ENCODE measurements around the gene GLI1. TPM values are rescaled to one million over a fixed set of nuclear protein-coding genes. Genes with fewer than 3 reads are reported as not detected.

The GLI1 gene
- total and polyA plus RNA-seq, 2 of the 13 experiments (the other 11 are each of a cell fraction or from before 2014, with no cell fraction given), result 0.09 to 0.20 TPM

DNA sequence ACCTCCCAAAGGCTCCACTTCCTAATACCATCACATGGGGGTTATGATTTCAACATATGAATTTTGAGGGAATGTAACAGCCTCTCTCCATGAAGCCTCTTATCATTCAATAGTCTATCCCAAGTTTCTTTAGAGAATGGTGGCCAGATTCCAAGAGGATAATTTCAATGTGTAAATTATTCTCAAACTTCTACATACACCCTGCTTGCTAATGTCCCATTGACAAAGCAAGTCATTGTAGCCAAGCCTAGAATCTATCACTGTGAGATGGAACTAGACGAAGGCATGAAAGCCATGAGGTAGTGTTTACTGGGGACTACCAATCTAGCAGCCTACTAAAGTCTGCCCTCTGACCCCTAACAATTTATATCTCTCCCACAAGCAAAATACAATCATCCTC is 21.2 kb upstream of the GLI1 start:
- no peak overlapping the region for H3K9ac ChIP-seq (ENCODE audit: insufficient read depth, low read depth, low read length)
- ChIA-PET CTCF (ENCODE audit: low intra/inter-chr PET ratio, low total read pairs) (no interaction called here), POLR2A (no interaction called here)
- H3K36me3 ChIP-seq (replicated peaks in 1 of 2; ENCODE audit: control insufficient read depth in 1 of 2, insufficient read depth in 2 of 2, low read length in 2 of 2), result no peaks in the 10 kb centered on the region
- H3K9me3 ChIP-seq (ENCODE audit: low read length), result no peaks in the 10 kb centered on the region
- intact Hi-C loops (cut with micrococcal nuclease; ENCODE audit: unreplicated experiment) (no loop called here), in situ Hi-C loops (cut with HindIII; ENCODE audit: extremely low pct_ligation_motif_present, low pct_unique_long_range_greater_than_20kb) (no loop called here)
- DNase-seq (ENCODE audit: low spot score), result no peak
- ATAC-seq, result no peak
- peaks cover 27% of the 10 kb centered on the region for H3K4me1 ChIP-seq (ENCODE audit: insufficient read depth, low read length)
- H2AFZ ChIP-seq (ENCODE audit: low read length), result no peak overlapping the region
- no peak overlapping the region for H3K4me3 ChIP-seq (replicated peaks in 1 of 3; ENCODE audit: insufficient read depth in 1 of 3, low read depth in 2 of 3, low read length in 3 of 3)
- no peaks in the 10 kb centered on the region for H3K79me2 ChIP-seq (ENCODE audit: insufficient read depth, low read length)
- H4K20me1 ChIP-seq (ENCODE audit: insufficient read depth, low read length), result no peaks in the 10 kb centered on the region
- no TSS peak for BruUV-seq (replicated peaks)
- H3K4me2 ChIP-seq (ENCODE audit: low read depth, low read length), result no peak overlapping the region
- WGBS (ENCODE audit: low lambda C conversion rate), result 80% methylated on average over 1 of the region's 1 CpG
- no peak for FAIRE-seq
- H3K27me3 ChIP-seq (ENCODE audit: control insufficient read depth in 1 of 2, insufficient read depth in 2 of 2, low read length in 2 of 2), result no peaks in the 10 kb centered on the region
- no peak overlapping the region for H3K27ac ChIP-seq (ENCODE audit: extremely low read length, insufficient read depth, low read length)
- TF ChIP-seq NCOA2 (CRISPR knock-in tag; IDR thresholded peaks at IDR 0.05) (no peak), ZNF224 (CRISPR knock-in tag; IDR thresholded peaks at IDR 0.05) (no peak), HCFC1 (IDR thresholded peaks at IDR 0.05; ENCODE audit: low read depth, low read length) (no peak), ADNP (CRISPR knock-in tag; IDR thresholded peaks at IDR 0.05) (no peak), MIER2 (CRISPR knock-in tag; IDR thresholded peaks at IDR 0.05) (no peak), SOX6 (IDR thresholded peaks at IDR 0.05) (no peak), SOX6 (CRISPR knock-in tag; IDR thresholded peaks at IDR 0.05) (no peak), ZFP36L1 (CRISPR knock-in tag; IDR thresholded peaks at IDR 0.05) (no peak), ZNF337 (CRISPR knock-in tag; IDR thresholded peaks at IDR 0.05; ENCODE audit: borderline replicate concordance, low read depth) (no peak), ZNF501 (CRISPR knock-in tag; IDR thresholded peaks at IDR 0.05) (no peak), ZNF598 (CRISPR knock-in tag; IDR thresholded peaks at IDR 0.05; ENCODE audit: borderline replicate concordance) (no peak), TAF1 (CRISPR knock-in tag; IDR thresholded peaks at IDR 0.05) (no peak)
- TF ChIP-seq, protein P1, sequence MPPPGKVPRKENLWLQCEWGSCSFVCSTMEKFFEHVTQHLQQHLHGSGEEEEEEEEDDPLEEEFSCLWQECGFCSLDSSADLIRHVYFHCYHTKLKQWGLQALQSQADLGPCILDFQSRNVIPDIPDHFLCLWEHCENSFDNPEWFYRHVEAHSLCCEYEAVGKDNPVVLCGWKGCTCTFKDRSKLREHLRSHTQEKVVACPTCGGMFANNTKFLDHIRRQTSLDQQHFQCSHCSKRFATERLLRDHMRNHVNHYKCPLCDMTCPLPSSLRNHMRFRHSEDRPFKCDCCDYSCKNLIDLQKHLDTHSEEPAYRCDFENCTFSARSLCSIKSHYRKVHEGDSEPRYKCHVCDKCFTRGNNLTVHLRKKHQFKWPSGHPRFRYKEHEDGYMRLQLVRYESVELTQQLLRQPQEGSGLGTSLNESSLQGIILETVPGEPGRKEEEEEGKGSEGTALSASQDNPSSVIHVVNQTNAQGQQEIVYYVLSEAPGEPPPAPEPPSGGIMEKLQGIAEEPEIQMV (CRISPR knock-in tag; IDR thresholded peaks at IDR 0.05; ENCODE audit: low read depth), result no peak
- TF ChIP-seq, protein P2, sequence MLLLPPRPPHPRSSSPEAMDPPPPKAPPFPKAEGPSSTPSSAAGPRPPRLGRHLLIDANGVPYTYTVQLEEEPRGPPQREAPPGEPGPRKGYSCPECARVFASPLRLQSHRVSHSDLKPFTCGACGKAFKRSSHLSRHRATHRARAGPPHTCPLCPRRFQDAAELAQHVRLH (CRISPR knock-in tag; IDR thresholded peaks at IDR 0.05; ENCODE audit: borderline replicate concordance, low read depth), result no peak
- TF ChIP-seq, protein P3, sequence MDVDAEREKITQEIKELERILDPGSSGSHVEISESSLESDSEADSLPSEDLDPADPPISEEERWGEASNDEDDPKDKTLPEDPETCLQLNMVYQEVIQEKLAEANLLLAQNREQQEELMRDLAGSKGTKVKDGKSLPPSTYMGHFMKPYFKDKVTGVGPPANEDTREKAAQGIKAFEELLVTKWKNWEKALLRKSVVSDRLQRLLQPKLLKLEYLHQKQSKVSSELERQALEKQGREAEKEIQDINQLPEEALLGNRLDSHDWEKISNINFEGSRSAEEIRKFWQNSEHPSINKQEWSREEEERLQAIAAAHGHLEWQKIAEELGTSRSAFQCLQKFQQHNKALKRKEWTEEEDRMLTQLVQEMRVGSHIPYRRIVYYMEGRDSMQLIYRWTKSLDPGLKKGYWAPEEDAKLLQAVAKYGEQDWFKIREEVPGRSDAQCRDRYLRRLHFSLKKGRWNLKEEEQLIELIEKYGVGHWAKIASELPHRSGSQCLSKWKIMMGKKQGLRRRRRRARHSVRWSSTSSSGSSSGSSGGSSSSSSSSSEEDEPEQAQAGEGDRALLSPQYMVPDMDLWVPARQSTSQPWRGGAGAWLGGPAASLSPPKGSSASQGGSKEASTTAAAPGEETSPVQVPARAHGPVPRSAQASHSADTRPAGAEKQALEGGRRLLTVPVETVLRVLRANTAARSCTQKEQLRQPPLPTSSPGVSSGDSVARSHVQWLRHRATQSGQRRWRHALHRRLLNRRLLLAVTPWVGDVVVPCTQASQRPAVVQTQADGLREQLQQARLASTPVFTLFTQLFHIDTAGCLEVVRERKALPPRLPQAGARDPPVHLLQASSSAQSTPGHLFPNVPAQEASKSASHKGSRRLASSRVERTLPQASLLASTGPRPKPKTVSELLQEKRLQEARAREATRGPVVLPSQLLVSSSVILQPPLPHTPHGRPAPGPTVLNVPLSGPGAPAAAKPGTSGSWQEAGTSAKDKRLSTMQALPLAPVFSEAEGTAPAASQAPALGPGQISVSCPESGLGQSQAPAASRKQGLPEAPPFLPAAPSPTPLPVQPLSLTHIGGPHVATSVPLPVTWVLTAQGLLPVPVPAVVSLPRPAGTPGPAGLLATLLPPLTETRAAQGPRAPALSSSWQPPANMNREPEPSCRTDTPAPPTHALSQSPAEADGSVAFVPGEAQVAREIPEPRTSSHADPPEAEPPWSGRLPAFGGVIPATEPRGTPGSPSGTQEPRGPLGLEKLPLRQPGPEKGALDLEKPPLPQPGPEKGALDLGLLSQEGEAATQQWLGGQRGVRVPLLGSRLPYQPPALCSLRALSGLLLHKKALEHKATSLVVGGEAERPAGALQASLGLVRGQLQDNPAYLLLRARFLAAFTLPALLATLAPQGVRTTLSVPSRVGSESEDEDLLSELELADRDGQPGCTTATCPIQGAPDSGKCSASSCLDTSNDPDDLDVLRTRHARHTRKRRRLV (CRISPR knock-in tag; IDR thresholded peaks at IDR 0.05), result no peak
- TF ChIP-seq, protein P4, sequence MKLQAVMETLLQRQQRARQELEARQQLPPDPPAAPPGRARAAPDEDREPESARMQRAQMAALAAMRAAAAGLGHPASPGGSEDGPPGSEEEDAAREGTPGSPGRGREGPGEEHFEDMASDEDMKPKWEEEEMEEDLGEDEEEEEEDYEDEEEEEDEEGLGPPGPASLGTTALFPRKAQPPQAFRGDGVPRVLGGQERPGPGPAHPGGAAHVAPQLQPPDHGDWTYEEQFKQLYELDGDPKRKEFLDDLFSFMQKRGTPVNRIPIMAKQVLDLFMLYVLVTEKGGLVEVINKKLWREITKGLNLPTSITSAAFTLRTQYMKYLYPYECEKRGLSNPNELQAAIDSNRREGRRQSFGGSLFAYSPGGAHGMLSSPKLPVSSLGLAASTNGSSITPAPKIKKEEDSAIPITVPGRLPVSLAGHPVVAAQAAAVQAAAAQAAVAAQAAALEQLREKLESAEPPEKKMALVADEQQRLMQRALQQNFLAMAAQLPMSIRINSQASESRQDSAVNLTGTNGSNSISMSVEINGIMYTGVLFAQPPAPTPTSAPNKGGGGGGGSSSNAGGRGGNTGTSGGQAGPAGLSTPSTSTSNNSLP (IDR thresholded peaks at IDR 0.05; ENCODE audit: low read depth, low read length), result no peak

Data from HepG2 (cell line).